Hepatocyte (in vitro differentiated cells): Measurements from ENCODE around the gene SLC15A3.

Experiments
- CTCF ChIP-seq: fragments of 200-600 bp; sonication (generic); IDR thresholded peaks from 2 replicates; pipeline ENCODE4 v1.5.1; 2016; ENCODE audit warnings: antibody characterized with exemption, mild to moderate bottlenecking; ENCODE audit not compliant: poor library complexity
- EZH2 ChIP-seq: fragments of 200-600 bp; sonication (generic); IDR thresholded peaks from 2 replicates; pipeline ENCODE4 v1.6.1; 2016; ENCODE audit warnings: antibody characterized with exemption, mild to moderate bottlenecking, borderline replicate concordance
- EZH2phosphoT487 ChIP-seq: fragments of 200-600 bp; sonication (generic); IDR thresholded peaks from one replicate; pipeline ENCODE4 v1.6.1; 2018; ENCODE audit warnings: antibody characterized with exemption, mild to moderate bottlenecking, low read depth, moderate library complexity; ENCODE audit not compliant: unreplicated experiment, severe bottlenecking

DNA sequence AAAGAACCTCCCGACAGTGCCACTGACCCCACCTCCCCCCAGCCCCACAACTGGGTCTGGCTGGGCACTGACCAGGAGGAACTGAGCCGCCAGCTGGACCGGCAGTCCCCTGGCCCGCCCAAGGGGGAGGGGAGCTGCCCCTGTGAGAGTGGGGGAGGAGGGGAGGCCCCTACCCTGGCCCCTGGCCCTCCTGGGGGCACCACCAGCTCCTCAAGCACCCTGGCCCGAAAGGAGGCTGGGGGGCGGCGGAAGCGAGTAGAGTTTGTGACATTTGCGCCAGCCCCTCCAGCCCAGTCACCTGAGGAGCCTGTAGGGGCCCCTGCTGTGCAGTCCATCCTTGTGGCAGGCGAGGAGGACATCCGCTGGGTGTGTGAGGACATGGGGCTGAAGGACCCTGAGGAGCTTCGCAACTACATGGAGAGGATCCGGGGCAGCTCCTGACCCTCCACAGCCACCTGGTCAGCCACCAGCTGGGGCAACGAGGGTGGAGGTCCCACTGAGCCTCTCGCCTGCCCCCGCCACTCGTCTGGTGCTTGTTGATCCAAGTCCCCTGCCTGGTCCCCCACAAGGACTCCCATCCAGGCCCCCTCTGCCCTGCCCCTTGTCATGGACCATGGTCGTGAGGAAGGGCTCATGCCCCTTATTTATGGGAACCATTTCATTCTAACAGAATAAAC, 15.4 kb downstream of the SLC15A3 start:
- TF ChIP-seq EZH2 (no peak), CTCF (no peak), EZH2phosphoT487 (no peak)
